ENCODE measurements around the gene SHANK3. TPM values are rescaled to one million over a fixed set of nuclear protein-coding genes. Genes with fewer than 3 reads are reported as not detected.

The SHANK3 gene
- total RNA-seq, 2 experiments from 2014 or later = 0.15 TPM; not detected in 1

GRCh38 chr22:50686794-50687193, 14.2 kb downstream of the SHANK3 start:
- peak overlapping the region; percentile 74; the same call in 1 of the 2 replicates for H2AFZ ChIP-seq (ENCODE audit: low read length)
- H3K4me2 ChIP-seq (ENCODE audit: low read length) = peak overlapping the region; percentile 24; the same call in 1 of the 2 replicates
- H3K36me3 ChIP-seq (ENCODE audit: insufficient read depth, low read length) = no peaks in the 10 kb centered on the region
- ChIA-PET POLR2A (no interaction called here), CTCF (ENCODE audit: unreplicated experiment) (no interaction called here)
- no peaks in the 10 kb centered on the region for H4K20me1 ChIP-seq (ENCODE audit: insufficient read depth, low read length)
- TF ChIP-seq CTCF (conservative IDR thresholded peaks at IDR 0.05; ENCODE audit: low read length) = no peak
- TF ChIP-seq EZH2phosphoT487 (IDR thresholded peaks at IDR 0.05; ENCODE audit: borderline replicate concordance, low read depth, low read length) = no peak
- DNase-seq (ENCODE audit: low spot score) = no peak
- H3K4me3 ChIP-seq (ENCODE audit: low read depth, low read length, poor library complexity, severe bottlenecking) = no peak overlapping the region
- peaks cover 7% of the 10 kb centered on the region for H3K4me1 ChIP-seq (ENCODE audit: insufficient read depth, low read length, poor library complexity, severe bottlenecking)
- intact Hi-C loops (cut with micrococcal nuclease; ENCODE audit: unreplicated experiment) = no loop called here
- no peaks in the 10 kb centered on the region for H3K9me3 ChIP-seq (ENCODE audit: low read length)
- no peaks in the 10 kb centered on the region for H3K9me2 ChIP-seq (ENCODE audit: insufficient read depth, low read length)
- no TSS peak for BruUV-seq (replicated peaks)
- no peaks in the 10 kb centered on the region for H3K79me2 ChIP-seq (ENCODE audit: insufficient read depth, low read depth, low read length)
- no peak overlapping the region for H3K27ac ChIP-seq (ENCODE audit: low read depth, low read length, poor library complexity, severe bottlenecking)

DNA sequence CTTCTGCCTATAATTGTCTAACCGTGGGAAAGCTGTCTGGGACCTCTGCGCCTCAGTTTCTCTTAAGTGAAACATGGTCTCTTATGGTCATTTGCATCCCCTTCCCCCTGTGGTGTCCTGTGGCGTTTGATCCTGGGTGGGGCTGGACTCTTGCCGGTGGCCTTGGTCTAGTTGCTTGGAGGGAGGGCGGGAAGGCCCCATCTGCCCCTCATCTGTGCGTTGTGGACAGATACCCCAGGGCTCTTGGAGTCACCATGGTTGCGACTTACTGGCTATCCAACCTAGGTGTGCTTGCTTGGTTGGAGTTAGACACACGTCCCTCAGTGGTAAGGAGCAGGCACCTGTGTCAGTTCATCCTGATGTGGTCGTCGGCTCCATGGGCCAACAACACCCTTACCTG, 15.2 kb downstream of the SHANK3 start:
- Histone ChIP-seq H3K36me3 (ENCODE audit: insufficient read depth, low read length) (no peaks in the 10 kb centered on the region), H4K20me1 (ENCODE audit: insufficient read depth, low read length) (no peaks in the 10 kb centered on the region), H3K79me2 (ENCODE audit: insufficient read depth, low read depth, low read length) (no peaks in the 10 kb centered on the region), H3K4me2 (ENCODE audit: low read length) (no peak overlapping the region), H3K4me1 (ENCODE audit: insufficient read depth, low read length, poor library complexity, severe bottlenecking) (peaks cover 7% of the 10 kb centered on the region), H3K9me2 (ENCODE audit: insufficient read depth, low read length) (no peaks in the 10 kb centered on the region), H3K27ac (ENCODE audit: low read depth, low read length, poor library complexity, severe bottlenecking) (no peak overlapping the region), H3K9me3 (ENCODE audit: low read length) (no peaks in the 10 kb centered on the region), H3K4me3 (ENCODE audit: low read depth, low read length, poor library complexity, severe bottlenecking) (no peak overlapping the region), H2AFZ (ENCODE audit: low read length) (no peak overlapping the region)
- no TSS peak for BruUV-seq (replicated peaks)
- no peak for DNase-seq (ENCODE audit: low spot score)
- POLR2A ChIA-PET = no interaction called here
- intact Hi-C loops (cut with micrococcal nuclease; ENCODE audit: unreplicated experiment) = no loop called here
- TF ChIP-seq CTCF (conservative IDR thresholded peaks at IDR 0.05; ENCODE audit: low read length) (no peak), EZH2phosphoT487 (IDR thresholded peaks at IDR 0.05; ENCODE audit: borderline replicate concordance, low read depth, low read length) (no peak)
- CTCF ChIA-PET (ENCODE audit: unreplicated experiment) = no interaction called here

GRCh38 chr22:50688448-50688847, 15.8 kb downstream of the SHANK3 start:
- no peak for DNase-seq (ENCODE audit: low spot score)

More at GRCh38 chr22:50688448-50688847, 15.8 kb downstream of the SHANK3 start:
- Histone ChIP-seq H3K4me2 (ENCODE audit: low read length) (no peak overlapping the region), H3K9me3 (ENCODE audit: low read length) (no peaks in the 10 kb centered on the region), H4K20me1 (ENCODE audit: insufficient read depth, low read length) (no peaks in the 10 kb centered on the region), H3K79me2 (ENCODE audit: insufficient read depth, low read depth, low read length) (no peaks in the 10 kb centered on the region), H2AFZ (ENCODE audit: low read length) (no peak overlapping the region), H3K4me1 (ENCODE audit: insufficient read depth, low read length, poor library complexity, severe bottlenecking) (peaks cover 7% of the 10 kb centered on the region), H3K9me2 (ENCODE audit: insufficient read depth, low read length) (no peaks in the 10 kb centered on the region), H3K4me3 (ENCODE audit: low read depth, low read length, poor library complexity, severe bottlenecking) (no peak overlapping the region), H3K36me3 (ENCODE audit: insufficient read depth, low read length) (no peaks in the 10 kb centered on the region), H3K27ac (ENCODE audit: low read depth, low read length, poor library complexity, severe bottlenecking) (no peak overlapping the region)
- CTCF ChIA-PET (ENCODE audit: unreplicated experiment) = no interaction called here
- TF ChIP-seq EZH2phosphoT487 (IDR thresholded peaks at IDR 0.05; ENCODE audit: borderline replicate concordance, low read depth, low read length) = no peak
- TF ChIP-seq CTCF (conservative IDR thresholded peaks at IDR 0.05; ENCODE audit: low read length) = no peak
- intact Hi-C loops (cut with micrococcal nuclease; ENCODE audit: unreplicated experiment) = no loop called here
- BruUV-seq (replicated peaks) = no TSS peak
- POLR2A ChIA-PET = no interaction called here

Measured in OCI-LY7 (cell line).